Stimulated activated CD8-positive, alpha-beta memory T cell treated with anti-CD3 and anti-CD28 coated beads, Interleukin-4, amount 100 ng/mL, for 24 hours (primary cell): ENCODE measurements around the gene SNX27.
"Not testable (repeated sequence)": the region's sequence is repeated elsewhere in the genome, so short reads cannot be mapped to it uniquely, and the experiment has no call there.

ENCODE experiments used
- DNase-seq: peaks from one replicate; pipeline ENCODE4 v3.0.0-alpha.2; 2020; ENCODE audit warnings: low read depth

SNX27 gene

DNA sequence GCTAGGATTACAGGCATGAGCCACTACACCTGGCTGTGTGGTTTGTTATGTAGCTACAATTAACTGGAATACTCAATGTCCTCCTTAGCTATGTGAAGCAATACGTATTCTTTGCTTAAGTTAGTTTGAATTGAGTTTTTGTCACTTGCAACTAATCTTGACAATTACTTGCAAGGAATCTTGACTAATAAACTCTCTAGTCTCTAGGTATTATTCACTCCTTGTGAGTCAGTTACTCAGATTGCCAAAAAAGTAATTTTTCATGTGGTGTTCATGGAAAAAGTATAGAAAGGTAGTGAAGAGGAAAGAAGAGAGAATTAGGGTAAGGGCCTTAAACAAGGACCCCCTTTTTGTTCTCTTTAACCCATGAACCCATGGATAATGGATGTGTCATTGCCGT is 7.6 kb upstream of the SNX27 start:
- DNase-seq: no peak

DNA sequence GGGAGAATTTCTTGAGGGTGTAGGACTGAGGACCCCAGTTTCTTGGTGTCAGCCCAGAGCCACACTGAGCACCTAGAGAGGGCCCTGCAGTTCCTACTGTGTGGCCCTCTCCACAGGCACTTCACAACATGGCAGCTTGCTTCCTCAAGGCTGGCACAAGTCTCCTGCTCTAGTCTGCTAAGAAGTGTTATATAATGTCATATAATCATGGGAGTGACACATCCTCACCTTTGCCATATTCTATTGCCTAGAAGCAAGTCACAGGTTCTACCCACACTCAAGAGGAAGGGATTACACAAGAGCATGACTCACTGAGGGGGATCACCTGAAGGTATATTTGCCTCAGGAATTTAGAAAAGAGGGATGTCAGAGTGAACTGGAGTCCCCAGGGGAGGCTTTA is 5.5 kb upstream of the SNX27 start:
- DNase-seq: no peak

DNA sequence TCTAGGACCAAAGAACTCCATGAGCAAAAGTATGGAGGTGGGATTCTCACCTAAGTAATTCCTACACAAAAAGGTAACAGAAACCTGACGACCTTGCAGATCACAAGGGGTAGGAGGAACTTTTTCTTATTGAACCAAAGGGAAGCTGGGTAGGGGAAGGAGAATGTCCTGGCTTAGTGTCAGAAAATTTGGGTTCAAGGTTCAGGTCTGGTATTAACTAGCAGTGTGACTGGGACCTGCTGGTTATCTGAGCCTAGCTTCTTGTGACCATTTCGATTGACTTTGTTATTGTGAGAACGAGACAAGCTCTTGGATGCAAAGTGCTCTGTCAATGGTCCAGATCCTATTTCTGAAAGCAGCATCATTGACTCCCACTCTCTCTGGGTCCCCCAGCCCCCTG is 5.0 kb upstream of the SNX27 start:
- no peak for DNase-seq

DNA sequence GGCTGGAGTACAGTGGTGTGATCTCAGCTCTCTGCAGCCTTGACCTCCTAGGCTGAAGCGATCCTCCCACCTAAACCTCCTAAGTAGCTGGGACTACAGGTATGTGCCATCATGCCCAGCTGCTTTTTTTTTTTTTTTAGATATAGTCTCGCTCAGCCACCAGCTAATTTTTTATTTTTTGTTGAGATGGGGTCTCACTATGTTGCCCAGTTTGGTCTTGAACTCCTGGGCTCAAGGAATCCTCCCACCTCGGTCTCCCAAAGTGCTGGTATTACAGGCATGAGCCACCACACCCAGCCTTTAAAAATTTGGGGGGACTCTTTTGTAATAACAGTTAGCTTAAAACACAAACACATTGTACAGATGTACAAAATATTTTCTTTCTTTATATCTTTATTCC is 1.7 kb upstream of the SNX27 start:
- no peak for DNase-seq

DNA sequence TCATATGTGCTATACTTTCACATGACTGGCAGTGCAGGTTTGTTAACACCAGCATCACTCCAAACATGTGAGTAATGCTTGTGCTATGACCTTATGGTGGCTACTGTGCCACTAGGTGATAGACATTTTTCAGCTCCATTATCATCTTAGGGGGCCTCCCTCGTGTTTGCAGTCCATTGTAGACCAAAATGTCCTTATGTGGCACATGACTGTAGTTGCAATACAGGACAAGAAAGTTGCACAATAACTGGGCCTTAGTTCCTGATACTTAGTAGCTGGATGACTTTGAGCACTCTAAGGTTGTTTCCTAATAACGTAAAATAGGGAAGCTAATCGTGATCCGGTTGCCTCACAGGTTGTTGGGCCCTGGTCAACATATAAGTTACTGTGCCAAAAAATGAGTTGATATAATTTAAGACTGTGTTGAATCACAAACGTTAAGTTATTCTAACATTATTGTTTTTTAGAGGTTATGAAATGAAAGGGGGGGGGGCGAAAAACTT is 511 bp upstream of the SNX27 start:
- DNase-seq: no peak

DNA sequence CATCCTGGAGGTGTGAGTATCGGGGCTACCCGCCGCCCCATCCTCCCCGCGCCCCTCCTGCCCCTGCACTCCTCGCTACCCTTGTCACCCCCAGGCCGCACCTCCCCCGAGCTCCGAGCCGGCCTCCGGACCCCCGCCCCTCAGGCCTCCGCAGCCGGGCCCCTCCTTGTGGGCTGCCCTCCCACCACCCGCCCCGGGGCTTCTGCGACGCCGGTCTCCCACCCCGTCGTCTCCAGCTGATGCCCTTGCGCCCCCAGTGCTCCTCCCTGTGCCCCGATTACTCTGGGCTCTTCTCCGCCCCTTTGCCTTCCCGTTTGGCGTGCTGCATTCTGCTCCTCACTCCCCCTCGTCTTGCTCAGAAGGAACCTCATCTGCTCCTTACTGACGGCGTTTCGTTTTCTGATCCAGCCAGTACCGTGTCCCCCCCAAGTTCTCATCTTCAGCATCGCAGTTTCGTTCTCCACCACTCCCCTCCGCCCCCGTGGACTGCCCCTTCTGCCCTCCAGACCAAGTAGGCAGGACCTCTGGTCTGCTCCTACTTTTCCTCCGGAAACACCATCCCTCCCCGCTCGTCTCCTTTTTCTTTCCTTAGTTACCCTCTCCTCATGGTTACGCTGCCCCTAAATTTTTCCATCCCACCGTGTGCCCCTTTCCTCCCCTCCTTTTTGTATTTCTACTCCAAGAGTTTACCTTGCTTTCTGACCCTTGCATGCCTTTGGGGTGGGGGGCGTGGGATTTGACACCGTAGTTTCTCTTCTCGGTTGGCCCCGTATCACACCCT is 841 bp downstream of the SNX27 start:
- DNase-seq: no peak

DNA sequence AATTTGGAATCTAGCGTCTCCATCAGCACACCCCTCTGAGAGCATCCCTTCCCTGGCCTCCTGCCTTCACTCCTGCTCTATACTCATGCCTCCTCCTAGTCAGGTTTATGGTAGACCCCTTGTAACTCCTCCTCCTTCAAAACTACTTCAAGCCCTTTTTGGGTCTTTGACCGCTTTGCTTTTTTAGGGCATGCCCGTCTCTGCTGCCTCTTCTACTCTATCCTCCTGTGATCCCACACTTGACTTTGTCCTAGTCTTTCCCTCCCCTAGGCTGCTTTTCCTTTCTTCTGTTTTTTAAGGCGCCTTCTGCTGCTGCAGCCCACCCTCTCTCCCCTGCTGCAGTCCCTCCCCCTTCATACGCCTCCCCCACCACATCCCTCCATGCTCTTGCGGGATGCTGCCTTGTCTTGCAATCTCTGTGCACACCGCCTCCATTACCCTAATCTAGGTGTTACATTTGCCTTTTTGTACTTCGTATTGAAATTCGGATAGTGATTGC is 1.5 kb downstream of the SNX27 start:
- DNase-seq: no peak

DNA sequence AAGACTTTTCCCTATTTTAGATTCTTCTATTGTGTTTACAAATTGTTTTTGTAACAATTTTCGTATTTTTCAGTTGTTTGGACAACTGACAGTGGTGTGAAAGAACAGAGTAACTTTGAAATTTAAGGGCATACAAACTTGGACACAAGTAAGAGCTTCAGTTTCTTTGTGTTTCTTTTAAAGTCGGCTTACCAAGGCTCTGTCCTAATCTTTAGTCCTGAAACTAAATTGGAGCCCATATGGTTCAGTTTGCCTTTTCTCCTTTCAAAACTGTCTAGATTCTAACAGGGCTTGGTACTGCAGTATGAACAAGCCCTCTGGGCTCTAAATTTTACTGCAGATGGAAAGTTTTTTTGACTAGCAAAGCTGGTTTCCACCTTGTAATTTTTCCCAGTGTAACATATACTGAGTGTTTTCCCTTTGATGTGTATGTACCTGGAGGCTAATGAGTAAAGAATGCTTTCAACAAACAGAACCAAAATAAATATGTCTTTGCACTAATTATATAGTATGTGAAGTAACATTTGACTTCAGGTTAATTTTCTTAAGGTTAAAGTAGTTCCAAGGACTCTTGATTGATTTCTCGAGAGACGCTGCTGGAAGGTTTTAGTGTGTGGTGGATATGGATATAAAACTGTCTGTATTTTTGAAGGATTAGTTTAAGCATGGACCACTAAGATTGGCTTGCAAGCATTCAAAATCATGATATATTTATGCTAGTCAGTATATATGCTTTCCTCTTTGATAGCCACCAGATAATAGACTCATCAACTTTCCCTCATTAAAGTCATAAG is 4.1 kb downstream of the SNX27 start:
- no peak for DNase-seq

DNA sequence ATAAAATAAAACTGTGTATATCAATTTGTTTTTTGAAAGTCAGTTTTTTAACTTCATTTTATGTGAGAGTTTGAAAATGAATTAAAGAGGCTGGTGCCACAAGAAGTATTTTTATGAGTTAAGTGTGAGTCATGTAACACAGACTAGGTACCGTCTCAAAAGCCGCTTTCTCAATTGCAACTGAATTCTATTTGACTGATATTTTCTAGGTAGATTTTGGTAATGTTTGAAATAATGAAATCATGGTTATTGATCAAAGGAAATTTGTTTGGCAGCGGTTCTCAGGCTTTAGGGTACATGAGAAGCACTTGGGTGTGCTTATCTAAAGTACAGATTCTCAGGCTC is 4.6 kb downstream of the SNX27 start:
- DNase-seq: no peak

DNA sequence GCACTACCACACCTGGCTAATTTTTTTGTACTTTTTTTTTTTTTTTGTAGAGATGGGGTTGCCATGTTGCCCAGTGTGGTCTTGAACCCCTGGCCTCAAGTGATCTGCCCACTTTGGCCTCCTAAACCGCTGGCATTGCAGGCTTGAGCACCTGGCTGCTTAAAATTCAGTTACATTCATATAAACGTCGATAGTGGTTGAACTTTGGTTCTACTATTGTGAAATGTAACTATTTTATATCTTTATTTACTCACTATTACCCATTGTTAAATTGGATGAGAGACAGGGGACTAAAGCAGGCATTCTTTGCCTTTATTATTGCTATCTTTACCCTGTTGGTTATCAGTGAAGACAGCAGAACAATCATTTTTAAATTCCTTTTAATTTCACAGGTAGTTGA is 6.2 kb downstream of the SNX27 start:
- no peak for DNase-seq

DNA sequence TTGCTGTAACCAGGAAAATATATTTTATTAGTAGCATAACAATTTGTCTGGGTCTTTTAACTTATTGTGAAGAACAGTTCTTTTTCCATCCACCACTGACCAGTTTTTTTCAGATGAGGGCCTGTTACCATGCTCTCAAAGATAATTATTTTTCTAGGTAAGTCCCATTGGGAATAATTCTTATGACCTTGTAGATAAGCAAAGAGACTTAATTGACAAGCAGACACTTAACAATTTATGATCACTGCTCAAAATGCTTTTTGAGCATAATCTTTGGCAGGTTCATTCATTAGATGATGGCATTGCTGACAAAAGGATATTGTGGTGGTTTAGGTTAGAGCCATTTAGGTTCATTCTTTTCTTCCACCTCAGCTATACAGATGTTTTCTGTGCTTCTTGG is 6.6 kb downstream of the SNX27 start:
- no peak for DNase-seq

DNA sequence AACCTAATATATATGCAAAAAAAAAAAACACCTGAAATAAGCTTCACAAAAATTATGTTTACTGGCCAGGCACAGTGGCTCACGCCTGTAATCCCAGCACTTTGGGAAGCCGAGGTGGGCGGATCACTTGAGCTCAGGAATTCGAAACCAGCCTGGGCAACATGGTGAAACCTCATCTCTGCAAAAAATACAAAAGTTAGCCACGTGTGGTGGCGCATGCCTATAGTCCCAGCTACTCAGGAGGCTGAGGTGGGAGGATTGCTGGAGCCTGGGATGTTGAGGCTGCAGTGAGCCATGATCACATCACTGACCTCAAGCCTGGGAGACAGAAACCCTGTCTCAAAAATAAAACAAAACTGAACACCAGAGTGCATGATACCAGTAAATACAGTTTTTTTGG is 7.1 kb downstream of the SNX27 start:
- not testable (repeated sequence) for DNase-seq

DNA sequence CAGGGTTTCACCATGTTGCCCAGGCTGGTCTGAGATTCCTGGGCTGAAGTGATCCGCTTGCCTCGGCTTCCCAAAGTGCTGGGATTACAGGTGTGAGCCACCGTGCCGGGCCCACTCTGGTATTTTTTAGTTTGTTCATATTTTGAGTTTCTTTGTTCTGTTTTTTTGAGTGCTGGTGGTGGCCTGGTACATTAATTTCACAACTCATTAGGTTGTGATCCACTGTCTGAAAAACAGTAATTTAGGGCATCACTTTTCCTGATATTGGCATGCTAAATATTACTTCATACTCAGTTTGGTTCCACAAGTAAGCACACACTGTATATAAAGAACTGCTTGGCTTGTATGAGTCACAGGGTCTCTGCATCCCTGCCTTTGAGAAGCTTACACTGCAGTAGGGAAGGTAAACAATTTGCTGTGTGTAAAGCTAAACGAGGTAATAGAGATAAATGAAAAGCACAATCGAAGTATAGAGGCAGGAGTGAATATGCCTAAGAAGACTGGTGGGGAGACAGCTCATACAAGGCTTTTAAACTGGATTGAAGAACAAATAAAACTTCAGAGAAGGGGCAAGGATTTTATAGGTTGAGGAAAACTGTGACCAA is 7.7 kb downstream of the SNX27 start:
- DNase-seq: no peak

DNA sequence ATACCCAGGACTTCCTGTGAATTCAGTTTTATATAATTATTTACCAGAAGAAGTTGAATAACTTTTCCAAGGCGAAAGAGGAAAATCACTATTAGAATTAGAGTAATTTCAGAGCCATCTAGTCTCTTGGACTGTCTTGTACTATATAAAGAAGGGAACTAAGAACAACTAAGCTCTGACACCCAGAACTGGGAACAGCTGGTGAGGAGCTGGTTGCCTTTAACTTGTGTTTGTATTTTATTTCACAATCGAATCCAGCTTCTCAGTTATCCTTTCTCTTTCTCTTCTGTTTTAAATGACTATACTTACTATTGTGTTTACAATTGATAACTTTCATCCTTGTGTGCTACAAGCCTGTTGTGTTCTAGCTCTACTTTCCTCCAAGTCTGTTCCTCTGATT is 8.4 kb downstream of the SNX27 start:
- no peak for DNase-seq

DNA sequence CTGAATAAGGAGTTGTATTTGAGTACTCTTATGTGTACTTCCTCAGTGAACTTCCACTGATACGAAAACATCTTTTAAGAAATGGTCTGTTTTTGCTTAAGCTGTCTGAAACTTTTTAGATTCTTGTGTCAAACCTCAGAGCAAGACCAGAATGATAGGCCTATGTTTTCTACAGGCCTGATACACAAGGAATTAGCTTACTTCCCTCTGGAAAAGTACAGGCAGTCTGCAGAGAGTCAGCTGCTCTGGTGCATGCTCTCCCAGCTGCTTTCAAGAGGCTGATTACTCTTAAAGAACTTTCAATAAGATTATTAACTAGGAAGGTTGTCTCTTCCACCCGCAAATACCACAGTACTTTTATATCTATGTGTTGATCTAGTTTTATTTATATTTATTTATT is 9.5 kb downstream of the SNX27 start:
- no peak for DNase-seq

DNA sequence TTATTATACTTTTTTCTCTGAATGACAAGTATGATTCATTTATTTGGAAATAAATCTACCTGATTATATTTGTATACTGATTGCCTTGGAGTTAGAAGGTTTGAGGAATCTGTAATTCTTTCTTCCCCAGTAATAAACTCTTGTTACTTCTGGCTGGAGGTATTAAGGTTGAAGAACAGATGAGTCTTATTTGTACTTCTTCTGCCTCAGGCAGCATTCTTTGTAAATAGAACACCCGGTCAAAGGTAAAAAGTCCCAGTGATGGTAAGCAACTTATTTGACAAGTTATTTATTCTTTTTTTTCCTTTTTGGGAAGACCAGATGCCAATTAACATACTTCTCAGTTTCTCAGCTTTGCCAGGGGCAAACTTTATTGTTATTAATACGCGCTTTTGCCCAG is 12.9 kb downstream of the SNX27 start:
- DNase-seq: no peak

DNA sequence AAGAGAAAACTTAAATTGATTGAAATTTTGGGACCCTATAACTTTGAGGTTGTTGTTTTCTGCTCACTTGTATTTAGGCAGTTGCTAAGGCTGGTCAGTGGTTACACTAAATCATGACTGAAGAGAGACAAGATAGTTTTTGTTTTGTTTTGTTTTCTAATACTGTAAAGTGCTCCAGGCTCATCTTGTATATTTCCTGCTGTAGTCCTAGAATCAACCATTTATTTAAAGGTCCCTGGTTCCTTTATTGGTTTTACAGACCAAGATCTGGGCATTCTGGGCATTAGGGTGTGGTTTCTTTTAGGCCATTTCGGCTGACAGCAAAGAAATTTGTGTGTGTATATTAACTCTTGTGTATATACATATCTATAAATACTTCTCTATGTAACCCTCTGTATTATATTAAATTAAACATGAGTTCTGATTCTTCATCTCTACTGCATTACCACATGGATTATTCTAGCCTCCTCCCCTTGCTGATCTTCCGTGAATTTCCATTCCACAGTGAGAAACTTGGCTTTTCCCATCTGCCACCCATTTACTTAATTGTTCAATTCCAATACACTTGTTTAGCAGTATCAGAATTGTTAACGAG is 15.0 kb downstream of the SNX27 start:
- DNase-seq: no peak

DNA sequence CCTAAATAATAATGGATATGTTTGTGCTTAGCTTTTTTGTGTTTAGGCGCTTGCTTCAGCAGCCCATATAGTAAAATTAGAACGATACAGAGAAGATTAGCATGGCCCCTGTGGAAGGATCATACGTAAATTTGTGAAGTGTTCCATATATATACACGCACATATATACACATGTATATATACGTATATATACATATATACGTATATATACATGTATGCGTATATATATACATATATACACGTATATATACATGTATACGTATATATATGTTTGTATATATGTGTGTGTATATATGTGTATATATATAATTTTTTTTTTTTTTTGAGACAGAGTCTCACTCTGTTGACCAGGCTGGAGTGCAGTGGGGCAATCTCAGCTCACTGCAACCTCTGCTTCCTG is 17.4 kb downstream of the SNX27 start:
- no peak for DNase-seq

DNA sequence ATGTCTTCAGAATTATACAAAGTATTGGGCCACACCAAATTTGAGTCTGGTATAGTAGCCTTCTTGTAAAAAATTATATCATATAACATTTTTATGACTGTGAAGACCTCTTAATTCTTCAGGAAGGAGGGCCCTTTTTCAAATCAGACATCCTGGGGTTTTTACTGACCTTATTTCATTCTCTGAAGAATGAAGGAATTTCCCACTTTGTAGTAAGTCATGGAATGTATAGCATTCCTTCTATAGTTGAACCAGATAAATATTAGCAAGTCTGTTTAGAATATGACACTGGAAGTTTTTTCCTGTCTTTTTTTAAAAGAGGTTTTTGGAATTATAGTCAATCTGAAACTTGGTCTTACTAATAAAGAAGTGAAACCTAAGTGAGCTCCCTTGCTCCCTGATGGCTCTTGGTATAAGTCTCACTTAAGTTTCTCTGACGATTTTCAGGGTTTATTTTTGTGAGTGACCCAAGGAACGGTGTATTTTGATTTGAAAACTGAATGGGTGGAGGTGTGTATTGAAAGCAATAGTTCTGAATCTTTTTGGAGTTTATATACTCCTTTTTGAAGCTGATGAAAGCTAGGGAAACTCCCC is 23.7 kb downstream of the SNX27 start:
- no peak for DNase-seq

DNA sequence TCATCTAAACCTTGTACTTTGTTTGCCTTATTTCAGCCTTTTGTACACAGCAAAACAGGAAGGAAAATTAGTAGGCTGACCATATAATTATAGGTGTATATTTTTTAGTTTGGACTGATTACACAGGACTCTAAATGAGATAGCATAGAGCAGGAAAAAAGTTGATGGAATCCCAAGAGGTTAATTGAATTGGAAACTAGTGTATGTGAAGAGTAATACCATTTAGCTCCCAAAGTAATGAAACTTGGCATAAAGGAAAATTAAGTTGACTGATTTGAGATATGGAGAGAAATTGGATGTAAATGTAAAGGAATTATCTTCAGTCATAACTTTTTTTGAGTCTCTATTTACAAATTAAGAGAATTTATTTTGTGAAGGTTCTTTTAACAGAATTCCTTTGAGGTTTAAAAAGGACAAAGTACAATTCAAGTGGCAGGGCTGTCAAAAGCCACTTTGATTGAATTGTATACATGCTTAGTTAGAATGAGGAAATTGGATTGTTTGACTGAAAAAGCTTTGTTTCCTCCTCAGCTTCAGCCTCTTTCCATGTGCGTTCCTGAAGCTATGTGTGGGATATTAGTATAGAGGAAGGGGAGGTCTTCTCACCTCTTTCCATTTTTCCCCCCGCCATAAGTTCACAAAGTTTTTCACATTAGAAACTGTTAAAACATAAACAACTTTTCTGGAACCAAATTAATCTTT is 26.4 kb downstream of the SNX27 start:
- no peak for DNase-seq

DNA sequence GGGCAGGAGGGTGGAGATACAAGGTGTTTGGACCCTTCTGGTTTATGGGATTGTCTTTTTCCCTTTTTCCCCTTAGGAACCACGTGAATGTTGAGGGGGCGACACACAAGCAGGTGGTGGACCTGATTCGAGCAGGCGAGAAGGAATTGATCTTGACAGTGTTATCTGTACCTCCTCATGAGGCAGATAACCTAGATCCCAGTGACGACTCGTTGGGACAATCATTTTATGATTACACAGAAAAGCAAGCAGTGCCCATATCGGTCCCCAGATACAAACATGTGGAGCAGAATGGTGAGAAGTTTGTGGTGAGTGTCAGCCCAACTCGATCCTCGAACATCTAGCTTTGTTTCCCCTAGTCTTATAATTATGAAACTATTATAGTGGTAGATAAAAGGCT is 27.0 kb downstream of the SNX27 start:
- no peak for DNase-seq

DNA sequence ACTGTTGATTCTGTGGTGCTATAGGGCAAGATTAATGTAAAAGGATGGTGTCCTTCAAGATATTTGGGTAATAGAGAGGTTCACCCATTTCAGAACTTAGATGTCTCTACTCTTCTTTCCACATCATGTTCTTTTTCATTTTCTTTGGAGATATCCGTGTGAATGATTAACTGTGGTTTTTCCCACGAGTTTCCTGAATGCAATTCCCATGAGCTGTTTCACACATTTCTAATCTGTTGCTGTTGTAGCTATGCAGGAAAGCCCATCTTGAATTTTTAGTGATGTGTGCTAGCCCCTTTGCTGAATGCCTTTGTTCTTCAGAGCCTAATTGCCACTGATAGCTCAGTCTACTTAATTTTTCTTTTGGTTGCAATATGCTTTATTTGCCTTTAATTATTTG is 27.6 kb downstream of the SNX27 start:
- no peak for DNase-seq
